SK-N-MC (cell line): ENCODE measurements around the gene AMER3.

ENCODE experiments used
- EZH2 ChIP-seq: fragments of 200-600 bp; sonication (generic); IDR thresholded peaks from one replicate; pipeline ENCODE4 v1.6.1; 2017; ENCODE audit warnings: antibody characterized with exemption
- FOXP2 ChIP-seq: optimal IDR thresholded peaks from 2 replicates; pipeline ENCODE3; 2011; ENCODE audit warnings: mild to moderate bottlenecking, moderate library complexity; ENCODE audit not compliant: insufficient read depth; ENCODE audit errors: extremely low read length, control extremely low read depth
- POLR2AphosphoS5 ChIP-seq: IDR thresholded peaks from 2 replicates; pipeline ENCODE4 v1.6.1; 2012; ENCODE audit warnings: mild to moderate bottlenecking, low read depth, low read length, borderline replicate concordance

DNA sequence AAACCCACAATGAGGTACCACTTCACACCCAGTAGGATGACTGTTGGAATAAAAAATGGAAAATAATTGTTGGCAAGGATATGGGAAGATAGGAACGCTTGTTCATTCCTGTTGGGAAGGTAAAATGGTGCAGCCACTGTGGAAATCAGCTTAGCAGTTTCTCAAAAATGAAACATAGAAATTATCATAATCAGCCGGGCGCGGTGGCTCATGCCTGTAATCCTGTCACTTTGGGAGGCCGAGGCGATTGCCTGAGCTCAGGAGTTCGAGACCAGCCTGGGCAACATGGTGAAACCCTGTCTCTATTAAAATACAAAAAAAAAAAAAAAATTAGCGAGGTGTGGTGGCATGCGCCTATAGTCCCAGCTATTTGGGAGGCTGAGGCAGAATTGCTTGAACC lies 23.4 kb downstream of the AMER3 start:
- TF ChIP-seq EZH2 (no peak), POLR2AphosphoS5 (no peak), FOXP2 (no peak)
